ENCODE data around the gene NRXN3.

The NRXN3 gene

DNA sequence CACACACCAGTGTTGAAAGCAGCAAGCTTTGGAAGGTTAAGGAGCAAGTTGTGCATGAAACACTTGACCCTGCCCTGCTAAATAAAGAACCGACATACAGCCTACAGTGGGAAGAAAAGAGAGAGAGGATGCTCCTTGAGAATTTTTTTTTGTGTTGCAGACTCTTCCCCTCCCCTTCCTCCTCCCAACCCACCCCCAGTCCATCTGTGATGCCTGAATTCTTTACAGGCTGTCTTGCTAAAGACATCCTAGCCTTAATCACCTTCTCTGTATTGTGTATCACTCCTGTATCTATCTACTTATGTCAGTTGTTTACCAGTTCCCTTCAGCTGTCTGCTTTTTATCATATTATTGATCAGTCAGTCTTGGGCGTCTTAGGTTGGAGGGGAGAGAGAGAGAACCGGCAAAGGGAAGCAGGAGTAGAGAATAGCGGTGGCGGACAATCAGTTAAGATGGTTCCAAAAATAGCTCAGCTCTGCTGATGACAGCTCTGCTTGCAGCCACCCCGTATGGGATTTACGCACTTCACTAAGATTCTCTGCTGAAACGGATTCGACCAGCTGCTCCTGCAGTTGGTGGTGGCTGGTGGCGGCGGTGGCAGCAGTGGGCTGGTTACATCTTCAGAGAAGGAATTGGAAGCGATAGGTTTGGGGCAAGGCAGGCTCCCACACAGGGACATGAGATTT lies 664.7 kb downstream of the NRXN3 start:
- H3K9ac ChIP-seq (ENCODE audit: low read length): no peak overlapping the region
- H3K27ac ChIP-seq (ENCODE audit: low read depth, low read length): no peak overlapping the region
- no peaks in the 10 kb centered on the region for H3K4me1 ChIP-seq (ENCODE audit: control insufficient read depth, insufficient read depth, low read length)
- no peaks in the 10 kb centered on the region for H3K36me3 ChIP-seq (ENCODE audit: control insufficient read depth, insufficient read depth, low read length)
- no peaks in the 10 kb centered on the region for H3K27me3 ChIP-seq (ENCODE audit: control insufficient read depth, insufficient read depth, low read length)
- no peak overlapping the region for H3K4me3 ChIP-seq (ENCODE audit: low read length)

DNA sequence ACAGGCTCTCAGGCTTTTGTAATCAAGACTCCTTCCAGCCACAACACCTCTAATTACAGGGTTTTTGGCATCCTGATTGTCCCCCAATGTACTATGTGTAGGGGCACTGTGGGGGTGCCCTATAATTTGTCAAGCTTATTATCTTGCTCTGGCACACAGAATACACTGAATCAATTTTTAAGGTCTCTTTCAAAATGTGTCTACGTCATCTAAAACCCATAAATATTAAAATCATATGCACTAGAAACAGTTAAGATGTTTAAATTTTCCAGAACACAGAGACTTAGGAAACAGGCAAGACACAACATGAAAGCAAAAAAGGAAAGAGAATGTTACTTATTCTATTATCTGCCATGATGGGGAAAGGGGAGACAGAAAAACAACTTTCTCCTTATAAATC lies 665.7 kb downstream of the NRXN3 start:
- Histone ChIP-seq H3K9ac (ENCODE audit: low read length) (no peak overlapping the region), H3K27me3 (ENCODE audit: control insufficient read depth, insufficient read depth, low read length) (no peaks in the 10 kb centered on the region), H3K4me3 (ENCODE audit: low read length) (no peak overlapping the region), H3K36me3 (ENCODE audit: control insufficient read depth, insufficient read depth, low read length) (no peaks in the 10 kb centered on the region), H3K27ac (ENCODE audit: low read depth, low read length) (no peak overlapping the region), H3K4me1 (ENCODE audit: control insufficient read depth, insufficient read depth, low read length) (no peaks in the 10 kb centered on the region)

DNA sequence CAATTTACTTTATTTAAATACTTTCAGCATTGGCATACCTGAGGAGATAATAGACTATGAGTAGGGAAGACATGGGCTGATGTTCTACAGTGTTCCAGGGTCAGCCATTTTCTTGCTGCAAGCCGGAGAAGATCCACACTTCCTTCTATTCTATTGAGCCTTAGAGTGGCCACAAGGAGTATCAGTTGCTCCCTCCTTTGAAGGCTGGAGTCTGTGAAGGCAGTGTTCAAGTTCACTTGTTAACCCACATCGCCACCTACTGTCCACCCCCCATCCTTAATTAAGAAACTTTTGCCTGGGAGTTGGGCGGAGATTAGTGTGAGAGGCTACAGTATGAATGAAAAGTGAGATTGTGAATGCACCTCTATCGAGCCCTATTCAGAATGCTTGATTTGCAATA lies 666.6 kb downstream of the NRXN3 start:
- no peak overlapping the region for H3K27ac ChIP-seq (ENCODE audit: low read depth, low read length)
- H3K36me3 ChIP-seq (ENCODE audit: control insufficient read depth, insufficient read depth, low read length): no peaks in the 10 kb centered on the region
- H3K4me1 ChIP-seq (ENCODE audit: control insufficient read depth, insufficient read depth, low read length): no peaks in the 10 kb centered on the region
- H3K27me3 ChIP-seq (ENCODE audit: control insufficient read depth, insufficient read depth, low read length): no peaks in the 10 kb centered on the region
- no peak overlapping the region for H3K4me3 ChIP-seq (ENCODE audit: low read length)
- H3K9ac ChIP-seq (ENCODE audit: low read length): no peak overlapping the region

DNA sequence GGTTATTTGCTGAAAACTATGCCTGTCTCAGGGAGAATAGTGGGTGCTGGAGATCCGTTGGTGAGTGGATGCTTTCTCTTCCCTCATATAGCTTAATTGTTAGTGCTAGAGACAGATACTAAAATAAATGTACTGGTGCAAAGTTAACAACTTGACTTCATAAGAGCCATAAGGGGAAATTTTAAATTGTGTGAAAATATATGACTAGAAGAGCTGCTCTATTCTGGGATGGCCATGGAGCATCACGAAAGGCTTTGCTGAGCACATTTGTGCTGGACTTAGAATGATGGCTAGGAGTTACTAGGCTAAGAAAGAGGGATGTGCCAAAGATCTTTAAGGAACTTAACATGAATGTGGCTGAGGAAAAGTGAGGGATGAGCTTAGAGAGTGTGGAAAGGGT lies 668.8 kb downstream of the NRXN3 start:
- no peak overlapping the region for H3K4me3 ChIP-seq (ENCODE audit: low read length)
- H3K9ac ChIP-seq (ENCODE audit: low read length): no peak overlapping the region
- H3K36me3 ChIP-seq (ENCODE audit: control insufficient read depth, insufficient read depth, low read length): no peaks in the 10 kb centered on the region
- no peaks in the 10 kb centered on the region for H3K27me3 ChIP-seq (ENCODE audit: control insufficient read depth, insufficient read depth, low read length)
- no peaks in the 10 kb centered on the region for H3K4me1 ChIP-seq (ENCODE audit: control insufficient read depth, insufficient read depth, low read length)
- H3K27ac ChIP-seq (ENCODE audit: low read depth, low read length): no peak overlapping the region

DNA sequence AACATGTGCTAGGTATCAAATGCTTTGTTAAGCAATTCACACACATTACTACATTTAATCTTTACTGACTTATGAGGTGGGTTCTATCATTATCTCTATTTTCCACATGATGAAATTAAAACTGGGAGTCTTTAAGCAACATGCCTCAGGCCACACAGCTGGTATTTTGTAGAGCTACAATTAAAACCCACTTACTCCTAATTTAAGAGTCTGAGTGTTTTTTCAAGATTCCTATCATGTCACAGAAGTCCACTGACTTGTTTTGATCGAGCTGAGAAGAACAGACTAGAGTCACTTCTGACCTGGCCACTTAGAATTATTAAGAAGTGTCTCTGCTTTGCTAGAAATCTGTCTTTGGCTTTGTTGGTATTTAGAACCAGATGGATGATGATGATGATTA lies 670.7 kb downstream of the NRXN3 start:
- Histone ChIP-seq H3K9ac (ENCODE audit: low read length) (no peak overlapping the region), H3K4me3 (ENCODE audit: low read length) (no peak overlapping the region), H3K36me3 (ENCODE audit: control insufficient read depth, insufficient read depth, low read length) (no peaks in the 10 kb centered on the region), H3K27ac (ENCODE audit: low read depth, low read length) (no peak overlapping the region), H3K4me1 (ENCODE audit: control insufficient read depth, insufficient read depth, low read length) (no peaks in the 10 kb centered on the region), H3K27me3 (ENCODE audit: control insufficient read depth, insufficient read depth, low read length) (no peaks in the 10 kb centered on the region)

DNA sequence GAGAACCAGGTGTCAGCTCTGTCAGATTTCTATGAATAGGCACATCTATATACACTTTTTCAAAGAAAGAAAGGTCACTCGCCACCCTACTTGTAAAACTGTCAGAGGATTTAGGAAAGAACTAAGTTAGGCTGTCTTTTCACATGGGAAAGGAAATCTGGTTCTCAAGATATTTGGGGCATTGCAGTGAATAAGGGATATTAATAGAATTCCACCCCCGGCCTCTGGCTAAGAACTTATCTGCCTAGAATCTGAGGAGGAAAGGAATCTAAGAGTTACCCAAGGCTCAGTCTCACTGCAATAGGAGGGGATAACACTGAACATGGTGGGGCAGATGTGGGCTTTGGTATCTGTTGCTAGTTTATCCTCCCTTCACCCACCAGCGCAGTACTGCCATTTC lies 677.6 kb downstream of the NRXN3 start:
- Histone ChIP-seq H3K27me3 (ENCODE audit: control insufficient read depth, insufficient read depth, low read length) (no peaks in the 10 kb centered on the region), H3K36me3 (ENCODE audit: control insufficient read depth, insufficient read depth, low read length) (no peaks in the 10 kb centered on the region), H3K9ac (ENCODE audit: low read length) (no peak overlapping the region)

DNA sequence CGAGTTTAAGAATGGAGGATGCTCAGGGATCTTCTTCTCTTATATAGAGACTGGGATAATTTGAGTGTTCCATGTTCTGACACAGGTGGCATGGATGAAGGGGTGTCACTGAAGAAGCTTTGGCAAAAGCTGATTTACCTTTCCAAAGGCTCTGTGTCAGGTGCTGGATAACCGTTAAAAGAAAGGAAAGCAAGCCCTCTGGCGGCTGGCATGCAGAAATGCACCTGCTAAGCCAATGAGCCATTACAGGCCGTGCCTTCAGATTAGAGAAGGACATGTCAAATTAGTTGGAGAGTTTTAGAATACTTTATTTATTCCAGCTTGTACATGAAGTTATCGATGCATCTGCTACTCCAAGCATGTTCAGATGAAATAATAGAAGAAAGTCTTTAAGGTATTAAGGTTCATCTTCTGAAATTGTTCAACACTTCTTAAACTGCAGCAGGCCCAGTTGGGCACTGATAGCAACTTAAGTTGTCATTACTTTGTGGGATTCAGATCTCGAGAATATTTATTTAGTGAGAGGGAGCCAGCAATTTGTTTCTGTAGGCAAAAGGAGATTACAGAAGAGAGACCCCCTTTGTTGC lies 678.2 kb downstream of the NRXN3 start:
- Histone ChIP-seq H3K9ac (ENCODE audit: low read length) (no peak overlapping the region), H3K36me3 (ENCODE audit: control insufficient read depth, insufficient read depth, low read length) (no peaks in the 10 kb centered on the region), H3K4me3 (ENCODE audit: low read length) (no peak overlapping the region), H3K27me3 (ENCODE audit: control insufficient read depth, insufficient read depth, low read length) (no peaks in the 10 kb centered on the region), H3K27ac (ENCODE audit: low read depth, low read length) (no peak overlapping the region), H3K4me1 (ENCODE audit: control insufficient read depth, insufficient read depth, low read length) (no peaks in the 10 kb centered on the region)

More for the DNA sequence above, 677.6 kb downstream of the NRXN3 start:
- H3K4me3 ChIP-seq (ENCODE audit: low read length): no peak overlapping the region
- H3K27ac ChIP-seq (ENCODE audit: low read depth, low read length): no peak overlapping the region
- no peaks in the 10 kb centered on the region for H3K4me1 ChIP-seq (ENCODE audit: control insufficient read depth, insufficient read depth, low read length)

DNA sequence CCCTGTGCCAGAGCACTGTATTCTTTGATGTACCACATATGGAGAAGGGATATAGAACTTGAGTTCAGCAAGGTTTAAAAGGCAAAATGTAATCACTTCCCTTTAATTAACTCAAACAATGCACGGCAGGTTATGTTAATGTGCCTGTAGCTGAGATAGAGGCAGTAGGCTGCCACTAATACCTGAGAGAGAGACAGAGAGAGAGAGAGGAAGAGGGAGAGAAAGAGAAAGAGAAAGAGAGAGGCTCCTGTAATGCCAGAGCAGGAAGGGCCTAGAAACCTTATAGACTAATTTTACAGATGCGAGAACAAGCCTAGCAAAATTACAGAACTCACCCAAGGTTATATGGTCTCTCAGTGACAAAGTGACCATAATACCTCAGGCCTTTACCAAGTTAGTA lies 679.8 kb downstream of the NRXN3 start:
- H3K9ac ChIP-seq (ENCODE audit: low read length): no peak overlapping the region

DNA sequence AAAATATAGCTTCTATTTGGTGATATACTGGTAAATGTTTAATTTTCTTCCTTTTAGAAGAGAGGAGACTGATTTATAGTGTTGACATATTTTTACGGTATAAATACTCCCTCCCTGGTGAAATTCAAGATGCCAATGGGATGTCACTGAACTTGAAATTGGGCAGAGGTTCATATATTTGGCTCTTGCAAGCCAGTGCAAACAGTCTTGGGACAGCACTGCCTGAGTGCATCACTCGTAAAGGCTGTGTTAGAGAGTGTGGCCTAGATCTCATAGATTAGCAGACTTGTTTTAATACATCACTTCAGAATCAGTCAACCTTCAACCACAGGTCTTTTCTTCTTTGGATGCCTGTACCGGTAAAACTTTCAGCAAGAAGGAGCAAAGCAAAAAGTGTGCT lies 681.0 kb downstream of the NRXN3 start:
- no peaks in the 10 kb centered on the region for H3K27me3 ChIP-seq (ENCODE audit: control insufficient read depth, insufficient read depth, low read length)
- H3K9ac ChIP-seq (ENCODE audit: low read length): no peak overlapping the region
- H3K36me3 ChIP-seq (ENCODE audit: control insufficient read depth, insufficient read depth, low read length): no peaks in the 10 kb centered on the region
- no peak overlapping the region for H3K27ac ChIP-seq (ENCODE audit: low read depth, low read length)
- H3K4me3 ChIP-seq (ENCODE audit: low read length): no peak overlapping the region
- no peaks in the 10 kb centered on the region for H3K4me1 ChIP-seq (ENCODE audit: control insufficient read depth, insufficient read depth, low read length)

More for the DNA sequence above, 679.8 kb downstream of the NRXN3 start:
- Histone ChIP-seq H3K27ac (ENCODE audit: low read depth, low read length) (no peak overlapping the region), H3K4me1 (ENCODE audit: control insufficient read depth, insufficient read depth, low read length) (no peaks in the 10 kb centered on the region), H3K27me3 (ENCODE audit: control insufficient read depth, insufficient read depth, low read length) (no peaks in the 10 kb centered on the region), H3K36me3 (ENCODE audit: control insufficient read depth, insufficient read depth, low read length) (no peaks in the 10 kb centered on the region), H3K4me3 (ENCODE audit: low read length) (no peak overlapping the region)

DNA sequence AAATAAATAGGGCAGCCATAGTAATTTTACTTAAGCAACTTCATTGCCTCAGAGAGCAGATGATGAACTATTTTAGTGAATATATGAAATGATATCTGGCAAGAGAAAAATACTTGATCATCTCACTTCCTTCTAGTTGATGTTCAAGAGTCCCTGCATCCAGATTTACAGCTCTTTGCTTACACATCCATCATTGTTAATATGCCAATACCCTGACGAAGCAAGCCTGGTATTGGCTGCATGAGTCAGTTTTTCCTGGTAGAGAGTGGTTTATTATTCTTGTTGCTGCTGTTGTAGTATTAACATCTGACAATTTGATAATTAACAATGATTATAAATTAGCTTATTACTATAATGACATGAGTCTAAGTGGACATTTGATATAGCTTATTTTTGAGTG lies 681.9 kb downstream of the NRXN3 start:
- H3K27ac ChIP-seq (ENCODE audit: low read depth, low read length): no peak overlapping the region
- H3K27me3 ChIP-seq (ENCODE audit: control insufficient read depth, insufficient read depth, low read length): no peaks in the 10 kb centered on the region
- H3K4me3 ChIP-seq (ENCODE audit: low read length): no peak overlapping the region
- no peaks in the 10 kb centered on the region for H3K36me3 ChIP-seq (ENCODE audit: control insufficient read depth, insufficient read depth, low read length)
- no peaks in the 10 kb centered on the region for H3K4me1 ChIP-seq (ENCODE audit: control insufficient read depth, insufficient read depth, low read length)
- no peak overlapping the region for H3K9ac ChIP-seq (ENCODE audit: low read length)

DNA sequence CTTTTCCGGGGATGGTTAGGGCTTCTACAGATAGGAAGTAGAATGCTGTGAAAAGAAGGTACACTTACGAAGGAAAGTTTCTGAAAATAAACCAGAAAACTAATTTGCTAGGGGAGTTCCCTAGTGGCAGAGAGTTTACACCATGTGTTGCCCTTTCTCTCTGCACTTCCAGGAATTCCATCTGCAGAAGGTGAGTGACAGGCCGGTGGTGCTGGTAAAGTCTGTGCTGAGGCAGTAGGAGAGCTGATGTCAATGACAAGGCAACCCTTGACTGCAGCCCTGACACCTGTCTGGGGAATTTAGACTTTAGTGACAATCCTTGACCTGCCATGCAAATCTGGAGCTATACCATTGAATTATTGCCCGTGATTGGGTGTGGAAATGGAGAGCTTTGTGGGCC lies 687.8 kb downstream of the NRXN3 start:
- Histone ChIP-seq H3K9ac (ENCODE audit: low read length) (no peak overlapping the region), H3K36me3 (ENCODE audit: control insufficient read depth, insufficient read depth, low read length) (no peaks in the 10 kb centered on the region), H3K27ac (ENCODE audit: low read depth, low read length) (no peak overlapping the region), H3K4me3 (ENCODE audit: low read length) (no peak overlapping the region), H3K27me3 (ENCODE audit: control insufficient read depth, insufficient read depth, low read length) (no peaks in the 10 kb centered on the region), H3K4me1 (ENCODE audit: control insufficient read depth, insufficient read depth, low read length) (no peaks in the 10 kb centered on the region)

DNA sequence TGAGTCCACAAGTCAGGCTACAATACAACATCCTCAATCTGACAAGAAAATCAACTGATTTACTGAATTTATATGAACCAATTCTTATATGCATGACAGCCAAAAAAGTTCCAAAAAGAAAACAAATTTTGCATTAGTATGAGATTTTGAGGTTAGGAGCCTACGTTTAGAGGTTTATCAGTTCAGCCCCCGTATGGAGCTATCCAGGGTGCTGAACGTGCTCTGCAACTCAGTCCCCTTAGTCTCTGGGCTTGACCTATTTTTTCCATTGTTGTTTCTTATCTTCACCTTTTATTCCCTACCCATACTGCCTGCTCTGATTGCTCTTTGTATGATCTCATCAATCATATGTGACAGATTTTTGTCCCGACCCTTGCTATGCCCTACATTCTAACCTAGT lies 693.0 kb downstream of the NRXN3 start:
- Histone ChIP-seq H3K4me1 (ENCODE audit: control insufficient read depth, insufficient read depth, low read length) (no peaks in the 10 kb centered on the region), H3K36me3 (ENCODE audit: control insufficient read depth, insufficient read depth, low read length) (no peaks in the 10 kb centered on the region), H3K4me3 (ENCODE audit: low read length) (no peak overlapping the region), H3K27me3 (ENCODE audit: control insufficient read depth, insufficient read depth, low read length) (no peaks in the 10 kb centered on the region), H3K9ac (ENCODE audit: low read length) (no peak overlapping the region), H3K27ac (ENCODE audit: low read depth, low read length) (no peak overlapping the region)

DNA sequence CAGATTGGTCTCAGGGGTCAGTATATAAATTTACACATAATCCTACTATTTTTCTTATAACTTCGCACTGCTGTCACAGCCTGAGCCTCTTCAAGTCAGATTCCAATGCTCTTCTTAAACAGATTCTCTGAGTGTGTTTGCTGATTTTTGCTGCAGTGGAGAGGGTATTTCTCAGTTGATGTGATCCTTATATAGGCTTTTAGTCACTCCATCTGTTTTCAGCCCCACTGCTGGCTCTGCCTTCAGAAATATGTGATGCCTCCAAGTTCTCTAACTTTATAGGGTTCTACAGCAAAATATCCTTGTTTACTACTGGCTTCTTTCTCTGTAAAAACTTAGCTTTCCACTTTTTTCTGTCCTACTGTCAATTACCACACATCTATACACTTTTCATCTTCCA lies 702.7 kb downstream of the NRXN3 start:
- Histone ChIP-seq H3K9ac (ENCODE audit: low read length) (no peak overlapping the region), H3K27ac (ENCODE audit: low read depth, low read length) (no peak overlapping the region), H3K36me3 (ENCODE audit: control insufficient read depth, insufficient read depth, low read length) (no peaks in the 10 kb centered on the region), H3K4me3 (ENCODE audit: low read length) (no peak overlapping the region), H3K4me1 (ENCODE audit: control insufficient read depth, insufficient read depth, low read length) (no peaks in the 10 kb centered on the region), H3K27me3 (ENCODE audit: control insufficient read depth, insufficient read depth, low read length) (no peaks in the 10 kb centered on the region)
